Stimulated activated CD4-positive, alpha-beta T cell treated with anti-CD3 and anti-CD28 coated beads, TNF-alpha, amount 100 ng/mL, for 24 hours (primary cell): ENCODE results near the gene KCNIP4.
"Not testable (repeated sequence)": the region's sequence is repeated elsewhere in the genome, so short reads cannot be mapped to it uniquely, and the experiment has no call there.

Experiments used
- DNase-seq, 3 experiments: peaks; one replicate each; pipeline ENCODE4 v3.0.0-alpha.2; 2020; ENCODE audit warnings: low read depth in 3 of 3

The KCNIP4 gene

DNA sequence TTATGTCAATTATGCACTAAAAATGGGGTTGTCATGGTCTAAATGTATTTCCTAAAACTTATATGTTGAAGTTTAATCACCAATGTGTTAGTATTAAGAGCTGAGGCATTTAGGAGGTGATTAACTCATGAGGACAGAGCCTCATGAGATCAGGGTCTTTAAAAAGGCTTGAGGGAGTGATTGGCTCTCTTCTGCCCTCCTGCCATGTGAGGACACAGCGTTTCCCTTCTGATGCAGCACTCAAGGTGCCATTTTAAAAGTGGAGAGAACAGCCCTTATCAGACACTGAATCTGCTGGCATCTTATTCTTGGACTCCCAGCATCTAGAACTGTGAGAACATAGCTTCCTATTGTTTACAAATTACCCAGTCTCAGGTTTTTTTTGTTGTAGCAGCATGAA lies 581.7 kb downstream of the KCNIP4 start:
- DNase-seq: no peak

- no peak for DNase-seq
Observed at GRCh38 chr4:21366312-21366711, 582.3 kb downstream of the KCNIP4 start.

GRCh38 chr4:21363701-21364100 lies 584.9 kb downstream of the KCNIP4 start:
- no peak for DNase-seq

- DNase-seq: not testable (repeated sequence)
Observed at GRCh38 chr4:21352354-21352753, 596.2 kb downstream of the KCNIP4 start.

- DNase-seq: no peak
Observed at GRCh38 chr4:21347142-21347541, 601.4 kb downstream of the KCNIP4 start.

DNA sequence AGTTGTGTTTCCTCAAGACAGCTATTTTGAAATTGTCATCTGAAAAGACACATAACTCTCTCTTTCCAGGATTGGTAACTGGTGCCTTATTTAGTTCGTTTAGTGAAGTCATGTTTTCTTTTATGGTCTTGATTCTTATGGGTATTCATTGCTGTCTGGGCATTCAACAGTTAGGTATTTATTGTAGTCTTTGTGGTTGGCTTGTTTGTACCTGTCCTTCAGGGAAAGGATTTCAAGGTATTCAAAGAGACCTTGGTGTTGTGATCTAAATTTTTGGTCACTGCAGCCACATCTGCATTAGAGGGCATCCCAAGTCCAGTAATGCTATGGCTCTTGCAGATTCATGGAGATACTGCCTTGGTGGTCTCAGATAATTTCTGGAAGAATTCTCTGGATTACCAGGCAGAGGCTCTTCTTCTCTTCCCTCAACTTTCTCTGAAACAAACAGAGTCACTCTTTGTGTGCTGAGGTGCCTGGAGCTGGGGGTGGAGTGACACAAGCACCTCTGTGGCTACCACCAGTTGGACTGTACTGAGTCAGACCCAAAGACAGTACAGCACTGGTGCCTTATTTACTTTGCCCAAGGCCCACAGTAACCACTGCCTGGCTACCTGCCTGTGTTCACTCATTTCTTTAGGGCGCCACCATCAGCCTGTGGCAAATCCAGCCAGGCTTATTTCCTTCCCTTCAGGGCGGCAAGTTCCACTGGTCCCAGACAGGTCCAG lies 620.4 kb downstream of the KCNIP4 start:
- no peak for DNase-seq

GRCh38 chr4:21320034-21320433 lies 628.5 kb downstream of the KCNIP4 start:
- no peak for DNase-seq

GRCh38 chr4:21307709-21308108 lies 640.9 kb downstream of the KCNIP4 start:
- DNase-seq: no peak

DNA sequence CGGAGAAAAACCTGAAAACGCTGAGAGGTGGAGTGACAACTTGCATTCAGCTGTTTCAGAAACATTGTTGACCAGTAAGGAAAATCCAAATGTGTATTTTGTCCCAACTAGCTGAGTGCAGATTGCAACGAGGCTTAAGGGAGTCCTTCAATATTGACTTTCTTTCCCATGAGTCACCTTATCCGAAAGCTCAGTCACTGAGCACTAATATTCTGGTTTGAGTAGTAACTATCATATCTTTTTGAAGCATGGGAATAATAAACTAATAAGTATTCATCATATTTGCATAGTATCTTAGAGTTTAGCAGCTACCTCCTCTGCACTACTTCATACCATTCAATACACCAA lies 644.1 kb downstream of the KCNIP4 start:
- no peak for DNase-seq

- DNase-seq: no peak
Observed at GRCh38 chr4:21290562-21290961, 658.0 kb downstream of the KCNIP4 start.

DNA sequence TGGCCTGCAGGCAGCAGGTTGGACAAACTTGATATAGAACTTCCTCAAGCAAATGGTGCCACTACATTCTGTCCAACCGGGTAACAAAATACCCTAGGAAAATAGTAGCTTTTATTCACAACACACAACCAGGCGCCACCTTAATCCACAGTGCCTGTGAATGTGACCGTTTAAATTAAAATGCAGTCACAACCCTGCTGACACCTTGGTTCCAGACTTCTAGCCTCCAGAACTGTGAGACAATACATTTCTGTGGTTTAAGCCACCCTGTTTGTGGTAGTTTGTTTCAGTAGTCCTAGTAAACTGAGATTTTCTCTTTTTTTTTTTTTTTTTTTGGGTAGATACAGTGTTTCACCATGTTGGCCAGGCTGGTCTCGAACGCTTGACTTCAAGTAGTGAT lies 672.5 kb downstream of the KCNIP4 start:
- no peak for DNase-seq

GRCh38 chr4:21271439-21272052 lies 677.0 kb downstream of the KCNIP4 start:
- DNase-seq: no peak

DNA sequence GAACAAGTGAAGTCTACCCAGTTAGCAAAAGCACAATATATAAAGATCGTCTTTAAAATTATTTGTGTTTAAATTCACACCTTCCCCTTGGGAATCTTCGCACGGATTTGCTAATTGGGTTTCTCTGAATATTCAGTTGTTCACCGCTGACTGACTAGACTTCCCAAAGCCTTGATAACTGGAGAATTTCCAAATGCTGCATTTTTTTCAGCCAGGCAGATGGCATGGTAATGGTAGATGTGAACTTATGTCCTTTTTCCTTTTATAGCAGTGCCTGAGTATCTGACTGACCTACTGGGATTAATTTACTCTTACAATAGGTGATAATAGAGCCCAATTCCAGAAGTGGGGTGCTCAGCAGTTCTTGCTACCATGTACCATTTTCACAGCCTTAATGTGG lies 700.2 kb downstream of the KCNIP4 start:
- no peak for DNase-seq

- no peak for DNase-seq
Observed at GRCh38 chr4:21242163-21242562, 706.4 kb downstream of the KCNIP4 start.

GRCh38 chr4:21226637-21227538 lies 721.7 kb downstream of the KCNIP4 start:
- DNase-seq: no peak

DNA sequence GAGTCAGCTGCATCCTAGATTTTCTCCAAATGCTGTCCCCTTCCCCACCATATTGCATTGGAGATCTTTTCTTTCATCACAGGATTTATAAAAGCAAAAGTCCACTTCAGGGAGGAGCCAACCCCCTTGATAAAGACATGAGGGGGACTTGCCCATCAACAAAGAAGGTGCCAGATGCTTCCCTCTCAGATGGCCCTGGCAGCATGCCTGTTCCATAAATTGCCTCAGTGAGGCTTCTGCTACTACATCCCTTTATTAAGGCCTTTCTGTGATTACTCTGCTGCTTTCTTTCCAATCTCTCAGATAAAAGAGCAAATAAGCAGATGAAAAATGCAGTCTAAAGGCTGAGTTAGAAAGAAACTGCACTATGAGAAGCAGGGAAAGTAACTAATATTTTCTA lies 736.7 kb downstream of the KCNIP4 start:
- DNase-seq: no peak

GRCh38 chr4:21209860-21210259 lies 738.7 kb downstream of the KCNIP4 start:
- DNase-seq: no peak

DNA sequence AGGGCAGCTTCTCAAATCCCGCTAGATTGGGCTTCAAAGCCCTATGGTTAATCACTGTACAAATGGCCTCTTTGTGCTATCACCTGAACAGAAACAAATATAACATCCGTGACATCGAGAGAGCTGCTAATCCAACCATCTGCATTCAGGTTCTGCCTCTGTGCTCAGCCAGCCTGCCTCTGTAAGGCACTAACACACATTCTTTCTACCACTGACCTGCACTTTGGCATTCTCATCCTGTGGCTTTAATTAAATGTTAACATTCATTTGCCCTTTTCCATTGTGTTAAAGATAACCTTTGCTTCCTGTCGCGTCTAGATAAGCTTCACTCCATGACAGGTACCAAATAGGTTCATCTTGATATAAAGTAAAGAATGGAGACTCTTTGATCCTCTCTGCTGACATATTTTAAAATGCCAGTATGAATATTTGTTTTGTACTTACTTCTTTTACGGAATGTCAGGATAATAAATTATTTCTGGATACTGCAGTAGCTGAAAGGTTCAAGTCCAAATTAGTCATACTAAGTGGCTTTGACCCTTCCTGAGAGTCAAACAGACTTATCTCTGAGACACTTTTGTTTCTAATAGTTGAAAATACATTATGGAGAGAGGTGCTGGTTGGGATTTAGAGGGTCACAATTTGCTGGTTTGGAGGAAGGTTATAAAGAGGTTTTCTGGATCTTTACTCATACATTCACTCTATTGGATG lies 742.6 kb downstream of the KCNIP4 start:
- no peak for DNase-seq

DNA sequence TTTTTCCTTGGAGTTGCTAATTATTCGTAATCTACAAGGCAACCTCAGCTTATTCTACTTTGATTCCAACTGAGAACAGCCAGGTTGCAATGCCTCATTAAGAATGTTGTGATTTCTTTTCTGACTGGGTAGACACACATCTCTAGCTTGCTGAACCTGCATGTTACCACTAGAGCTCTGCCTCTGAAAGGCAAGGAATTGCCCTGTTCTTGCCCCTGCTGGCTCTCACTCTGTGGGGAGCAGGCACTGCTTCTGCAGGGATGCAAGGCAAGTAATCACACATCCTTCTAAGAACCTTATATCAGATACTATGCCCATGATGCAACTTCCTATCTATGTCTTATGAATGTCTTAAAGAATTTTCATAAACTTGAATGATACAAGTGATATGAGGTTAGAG lies 745.2 kb downstream of the KCNIP4 start:
- DNase-seq: no peak

- no peak for DNase-seq
Observed at GRCh38 chr4:21202959-21203358, 745.6 kb downstream of the KCNIP4 start.

- DNase-seq: no peak
Observed at GRCh38 chr4:21198683-21199082, 749.9 kb downstream of the KCNIP4 start.

GRCh38 chr4:21195682-21196081 lies 752.9 kb downstream of the KCNIP4 start:
- no peak for DNase-seq
